ENCODE measurements around the gene TCF7L1.
"Not testable (repeated sequence)": the region's sequence is repeated elsewhere in the genome, so short reads cannot be mapped to it uniquely, and the experiment has no call there.

TCF7L1 gene, protein sequence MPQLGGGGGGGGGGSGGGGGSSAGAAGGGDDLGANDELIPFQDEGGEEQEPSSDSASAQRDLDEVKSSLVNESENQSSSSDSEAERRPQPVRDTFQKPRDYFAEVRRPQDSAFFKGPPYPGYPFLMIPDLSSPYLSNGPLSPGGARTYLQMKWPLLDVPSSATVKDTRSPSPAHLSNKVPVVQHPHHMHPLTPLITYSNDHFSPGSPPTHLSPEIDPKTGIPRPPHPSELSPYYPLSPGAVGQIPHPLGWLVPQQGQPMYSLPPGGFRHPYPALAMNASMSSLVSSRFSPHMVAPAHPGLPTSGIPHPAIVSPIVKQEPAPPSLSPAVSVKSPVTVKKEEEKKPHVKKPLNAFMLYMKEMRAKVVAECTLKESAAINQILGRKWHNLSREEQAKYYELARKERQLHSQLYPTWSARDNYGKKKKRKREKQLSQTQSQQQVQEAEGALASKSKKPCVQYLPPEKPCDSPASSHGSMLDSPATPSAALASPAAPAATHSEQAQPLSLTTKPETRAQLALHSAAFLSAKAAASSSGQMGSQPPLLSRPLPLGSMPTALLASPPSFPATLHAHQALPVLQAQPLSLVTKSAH

DNA sequence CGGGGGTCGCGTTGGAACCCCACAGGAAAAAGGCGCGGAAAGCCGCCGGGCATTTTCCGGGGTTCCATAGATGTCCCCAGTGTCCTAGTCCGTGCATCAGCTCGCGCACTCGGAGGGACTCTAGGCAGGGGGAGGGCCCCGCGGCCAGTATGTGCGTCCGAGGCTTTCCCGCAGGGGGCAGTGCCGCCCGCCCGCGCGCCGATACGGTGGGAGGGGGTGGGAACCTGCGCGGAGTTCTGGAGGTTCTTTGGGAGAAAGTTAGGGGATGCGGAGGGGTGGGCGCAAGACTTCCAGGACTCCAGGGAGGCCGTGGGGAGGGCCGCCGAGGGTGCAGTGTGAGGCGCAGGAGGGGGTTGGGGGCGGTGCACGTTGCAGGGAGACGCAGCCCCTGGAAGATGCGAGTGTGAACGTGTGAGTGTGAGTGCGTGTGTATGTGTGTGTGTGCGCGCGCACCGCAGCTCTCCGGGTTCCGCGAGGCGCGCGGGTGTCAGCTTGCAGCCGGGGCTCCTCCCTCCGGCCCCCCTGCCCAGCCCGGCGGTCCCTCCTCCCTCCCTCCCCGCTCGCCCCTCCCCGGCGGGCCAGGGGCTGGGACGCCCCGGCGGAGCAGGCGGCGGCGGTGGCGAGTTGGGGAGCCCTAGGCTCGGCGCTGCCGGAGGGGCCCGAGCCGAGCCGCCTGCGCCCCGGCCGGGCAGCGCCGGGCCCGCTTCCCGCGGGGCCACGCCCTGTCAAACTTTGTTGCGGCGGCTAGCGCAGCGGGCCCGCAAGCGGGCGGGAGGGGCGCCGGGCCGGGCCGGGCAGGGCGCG is at the start of gene TCF7L1:
TCF7L1 (plus strand) TSS at position 559 of the 804 bp plus-strand sequence. CDS start 293 bp downstream, outside the sequence.
- DNase-seq (ENCODE audit: low read depth in 1 of 2, low spot score in 1 of 2) = no peak

DNA sequence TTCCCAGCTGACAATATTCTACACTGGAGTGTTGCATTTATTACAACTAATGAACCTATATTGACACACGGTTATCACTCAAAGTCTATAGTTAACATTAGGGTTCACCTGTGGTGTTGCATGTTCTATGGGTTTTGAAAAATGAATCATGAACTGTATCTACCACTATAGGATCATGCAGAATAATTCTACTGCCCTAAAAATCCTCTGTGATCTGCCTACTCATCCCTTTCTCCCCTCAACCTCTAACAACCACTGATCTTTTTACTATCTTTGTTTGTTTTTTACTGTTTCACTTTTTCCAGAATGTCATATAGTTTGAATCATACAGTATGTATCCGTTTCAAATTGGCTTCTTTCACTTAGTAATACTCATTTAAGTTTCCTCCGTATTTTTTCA is 47.6 kb upstream of the TCF7L1 start:
- no peak for DNase-seq (ENCODE audit: low read depth in 1 of 2, low spot score in 1 of 2)

DNA sequence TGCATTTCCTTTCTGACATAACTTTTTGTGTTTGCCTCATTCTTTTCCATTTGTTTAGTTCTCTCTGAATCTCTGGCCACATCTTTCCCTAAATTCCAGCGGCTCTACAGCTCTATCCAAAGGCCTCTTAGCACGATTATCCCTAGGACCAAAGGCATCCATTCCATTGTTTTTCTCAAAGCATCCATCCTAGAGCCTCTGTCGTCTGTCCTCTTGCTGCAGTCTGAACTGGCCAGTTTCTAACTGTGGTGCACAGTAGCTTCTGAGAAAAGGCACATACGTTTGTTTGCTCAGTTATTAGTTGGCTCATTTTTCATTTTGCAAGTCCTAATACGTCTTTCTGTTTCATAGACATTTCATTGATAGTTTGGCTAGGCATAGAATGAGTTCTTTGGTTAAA is 45.7 kb upstream of the TCF7L1 start:
- DNase-seq (ENCODE audit: low read depth in 1 of 2, low spot score in 1 of 2) = no peak

DNA sequence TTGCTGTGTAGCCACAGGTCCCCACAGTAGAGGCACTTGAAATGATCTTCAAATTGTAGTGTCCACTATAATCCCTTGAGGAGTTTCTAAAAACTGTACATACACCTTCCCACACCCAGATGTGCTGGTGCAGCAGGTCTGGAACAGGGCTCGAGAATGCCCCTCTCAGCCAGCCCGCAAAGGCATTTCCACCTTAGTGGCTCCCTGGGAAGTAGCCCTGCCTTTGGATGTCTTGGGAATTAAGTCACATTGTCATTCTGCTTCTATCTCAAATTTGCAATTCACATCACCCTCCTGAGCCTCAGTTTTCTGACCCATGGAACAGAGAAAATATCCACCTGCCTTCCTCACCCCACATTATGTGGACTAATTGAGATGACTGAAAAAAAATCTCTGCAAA is 44.3 kb upstream of the TCF7L1 start:
- no peak for DNase-seq (ENCODE audit: low read depth in 1 of 2, low spot score in 1 of 2)

DNA sequence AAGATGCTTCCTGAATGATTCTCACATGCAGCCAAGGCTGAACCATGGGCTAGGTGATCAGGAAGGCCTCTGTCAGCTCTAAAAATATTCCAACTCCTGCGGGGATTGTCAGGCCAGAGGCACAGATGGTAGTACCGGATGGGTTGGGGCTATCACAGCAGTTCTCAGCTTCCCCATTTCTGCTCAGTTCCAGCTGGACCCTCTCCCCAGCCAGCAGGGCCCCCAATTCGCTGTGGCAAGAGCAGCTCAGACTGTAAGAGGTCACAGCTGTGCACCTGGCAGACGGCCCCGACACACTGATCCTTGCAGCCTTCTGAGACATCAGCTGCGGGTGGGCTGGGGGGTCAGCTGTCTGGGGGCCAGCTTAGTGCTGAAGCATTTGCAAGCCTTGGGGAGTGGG is 43.6 kb upstream of the TCF7L1 start:
- no peak for DNase-seq (ENCODE audit: low read depth in 1 of 2, low spot score in 1 of 2)

DNA sequence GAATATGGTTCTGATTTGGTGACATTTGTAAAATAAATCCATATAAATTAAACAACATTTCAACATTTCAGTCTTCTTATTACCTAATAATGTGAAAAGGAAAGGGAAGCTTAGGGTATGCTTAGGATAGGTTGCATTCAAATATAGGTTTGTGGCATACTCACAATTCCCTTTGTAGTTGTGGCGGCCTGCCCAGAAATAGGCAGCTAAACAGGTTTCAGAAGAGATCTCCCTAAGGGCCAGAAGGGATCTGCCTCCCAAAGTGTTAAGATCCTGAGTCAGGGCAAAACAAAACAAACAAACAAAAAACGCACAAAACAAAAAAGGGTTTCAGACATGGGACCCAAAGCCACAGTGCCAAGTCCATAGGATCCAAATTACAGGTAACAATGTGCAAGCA is 41.4 kb upstream of the TCF7L1 start:
- no peak for DNase-seq (ENCODE audit: low read depth in 1 of 2, low spot score in 1 of 2)

DNA sequence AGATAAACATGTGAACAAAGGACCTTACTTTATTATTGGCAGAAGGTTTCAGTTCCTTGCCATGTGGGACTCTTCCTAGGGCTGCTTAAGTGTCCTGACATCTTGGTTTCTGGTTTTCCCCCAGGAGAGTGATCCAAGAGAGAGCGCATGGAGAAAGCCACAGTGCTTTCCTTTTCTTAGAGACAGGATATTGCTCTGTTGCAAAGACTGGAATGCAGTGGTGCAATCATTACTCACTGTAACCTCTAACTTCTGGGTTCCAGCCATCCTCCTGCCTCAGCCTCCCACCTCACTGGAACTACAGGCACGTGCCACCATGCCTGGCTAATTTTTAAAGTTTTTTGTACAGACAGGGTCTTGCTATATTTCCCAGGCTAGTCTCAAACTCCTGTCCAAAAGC is 38.1 kb upstream of the TCF7L1 start:
- no peak for DNase-seq (ENCODE audit: low read depth in 1 of 2, low spot score in 1 of 2)

DNA sequence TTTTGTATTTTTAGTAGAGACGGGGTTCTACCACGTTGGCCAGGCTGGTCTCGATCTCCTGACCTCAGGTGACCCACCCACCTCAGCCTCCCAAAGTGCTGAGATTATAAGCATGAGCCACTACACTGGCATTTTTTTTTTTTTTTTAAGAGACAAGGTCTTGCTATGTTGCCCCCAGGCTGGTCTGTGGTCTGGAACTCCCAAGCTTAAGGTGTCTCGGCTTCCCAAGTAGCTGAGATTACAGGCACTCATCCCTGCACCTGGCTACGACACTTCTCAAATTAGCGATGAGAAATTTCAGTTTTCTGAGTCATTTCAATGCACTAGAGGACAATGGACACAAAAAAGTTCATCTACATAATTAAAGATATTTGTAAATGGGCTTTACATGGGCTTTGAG is 36.6 kb upstream of the TCF7L1 start:
- DNase-seq (ENCODE audit: low read depth in 1 of 2, low spot score in 1 of 2) = no peak

DNA sequence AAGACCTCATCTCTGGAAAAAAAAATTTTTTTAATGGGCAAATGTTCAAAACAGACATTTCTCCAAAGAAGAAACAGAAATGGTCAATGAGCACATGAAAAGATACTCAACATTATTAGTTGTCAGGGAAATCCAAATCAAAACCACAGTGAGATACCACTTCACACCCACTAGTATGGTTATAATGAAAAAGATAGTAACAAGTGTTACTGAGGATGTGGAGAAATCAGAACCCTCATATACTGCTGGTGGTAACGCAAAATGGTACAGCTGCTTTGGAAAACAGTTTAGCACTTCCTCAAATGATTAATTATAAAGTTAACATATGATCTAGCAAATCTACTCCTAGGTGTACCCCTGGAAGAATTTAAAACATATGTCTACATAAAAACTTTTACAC is 29.0 kb upstream of the TCF7L1 start:
- no peak for DNase-seq (ENCODE audit: low read depth in 1 of 2, low spot score in 1 of 2)

DNA sequence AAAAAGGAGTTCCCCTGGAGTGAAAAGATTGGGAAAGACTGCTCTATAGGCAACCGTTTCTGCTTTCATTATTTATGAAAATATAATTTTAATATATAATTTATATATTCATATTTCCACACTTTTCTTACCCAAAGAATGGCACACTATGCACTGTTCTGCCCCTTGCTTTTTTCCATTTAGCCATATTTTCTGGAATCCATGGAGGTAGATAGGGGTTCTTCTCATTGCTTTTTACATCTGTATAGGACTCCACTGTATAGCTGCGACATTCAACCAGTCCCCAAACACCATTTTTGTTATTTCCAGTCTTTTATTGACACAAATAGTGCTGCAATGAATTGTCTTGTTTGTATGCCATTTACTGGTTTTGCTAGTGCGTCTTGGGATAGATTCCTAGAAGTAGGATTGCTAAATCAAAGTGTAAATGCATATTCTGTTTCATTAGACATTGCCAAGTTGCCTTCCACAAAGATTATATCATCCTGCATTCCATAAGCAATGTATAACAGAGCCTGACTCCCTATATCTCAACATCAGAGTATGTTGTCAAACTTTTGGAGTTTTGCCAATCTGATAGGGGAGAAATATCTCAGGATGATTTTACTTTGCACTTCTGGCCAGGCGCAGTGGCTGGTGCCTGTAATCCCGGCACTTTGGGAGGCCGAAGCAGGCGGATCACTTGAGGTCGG is 26.6 kb upstream of the TCF7L1 start:
- no peak for DNase-seq (ENCODE audit: low read depth in 1 of 2, low spot score in 1 of 2)

DNA sequence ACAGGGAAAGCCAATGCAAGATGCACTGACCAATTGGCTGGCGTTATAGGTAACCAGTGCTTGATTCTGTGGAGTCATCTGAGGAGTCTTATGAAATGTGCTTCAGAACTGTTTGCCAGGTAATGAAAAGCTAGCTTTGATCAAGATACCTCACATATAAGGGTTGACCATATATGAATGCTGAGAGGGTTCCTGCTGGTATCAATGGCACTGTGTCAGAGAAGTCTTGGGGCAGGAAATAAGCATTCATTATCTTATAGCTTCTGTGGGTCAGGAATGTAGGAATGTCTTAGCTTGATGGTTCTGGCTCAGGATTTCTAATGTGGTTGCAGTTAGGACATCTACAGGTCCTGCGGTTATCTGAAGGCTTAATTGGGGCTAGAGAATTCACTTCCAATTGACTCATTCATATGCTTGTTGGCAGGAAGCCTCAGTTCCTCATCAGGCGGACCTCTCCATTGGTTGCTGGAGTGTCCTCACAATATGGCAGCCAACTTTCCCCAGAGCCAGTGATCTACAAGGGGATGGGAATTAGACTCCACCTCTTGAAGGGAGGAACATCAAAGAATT is 22.1 kb upstream of the TCF7L1 start:
- no peak for DNase-seq (ENCODE audit: low read depth in 1 of 2, low spot score in 1 of 2)

DNA sequence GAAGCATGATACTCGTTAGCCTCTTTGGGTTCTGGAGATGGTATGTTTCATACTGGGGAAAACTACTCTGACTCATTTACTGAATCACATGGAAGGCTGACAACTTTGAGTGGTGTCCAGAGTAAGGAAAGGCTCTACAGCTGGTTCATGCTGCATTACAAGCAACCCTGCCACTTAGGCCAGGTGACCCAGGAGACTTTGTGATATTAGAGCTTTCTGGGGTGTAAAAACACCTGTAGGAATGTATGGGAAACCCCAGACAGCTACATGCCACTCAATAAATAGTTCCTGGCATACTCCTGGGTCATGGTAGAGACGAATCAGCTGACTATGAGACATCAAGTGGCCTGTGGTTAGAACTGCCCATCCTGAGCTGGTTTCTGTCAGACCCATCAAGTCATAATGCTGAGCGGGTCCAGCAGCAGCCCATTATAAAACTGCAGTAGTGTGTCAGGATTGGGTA is 21.3 kb upstream of the TCF7L1 start:
- no peak for DNase-seq (ENCODE audit: low read depth in 1 of 2, low spot score in 1 of 2)

DNA sequence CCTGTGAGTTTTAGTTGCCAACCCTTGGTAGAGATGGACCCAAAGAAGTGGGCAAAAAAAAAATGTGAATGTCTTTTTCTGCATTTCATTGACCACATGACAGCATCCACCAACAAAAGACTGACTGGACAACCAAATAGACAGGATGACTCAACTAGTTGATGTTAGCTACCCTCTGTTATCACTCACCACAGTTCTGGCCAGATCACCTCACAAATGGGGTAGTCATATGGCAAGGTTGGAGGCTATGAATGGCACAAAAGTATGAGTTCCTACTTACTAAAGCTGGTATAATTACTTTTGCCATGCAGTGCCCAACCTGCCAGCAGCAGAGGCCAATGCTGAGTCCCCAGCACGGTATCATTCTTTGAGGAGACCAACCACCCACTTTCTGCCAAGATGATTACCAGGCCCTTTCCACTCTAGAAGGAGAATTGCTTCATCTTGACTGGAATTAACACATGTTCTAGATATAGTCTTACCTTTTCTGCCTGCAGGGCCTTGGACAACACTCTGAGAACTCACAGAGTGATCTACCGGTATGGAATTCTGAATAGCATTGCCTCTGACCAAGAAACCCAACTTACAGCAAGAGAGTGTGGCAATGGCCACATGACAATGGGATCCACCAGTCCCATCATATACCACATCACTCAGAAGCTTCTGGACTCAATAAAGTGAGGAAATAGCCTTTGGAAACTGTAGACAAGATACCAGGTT is 20.1 kb upstream of the TCF7L1 start:
- no peak for DNase-seq (ENCODE audit: low read depth in 1 of 2, low spot score in 1 of 2)

DNA sequence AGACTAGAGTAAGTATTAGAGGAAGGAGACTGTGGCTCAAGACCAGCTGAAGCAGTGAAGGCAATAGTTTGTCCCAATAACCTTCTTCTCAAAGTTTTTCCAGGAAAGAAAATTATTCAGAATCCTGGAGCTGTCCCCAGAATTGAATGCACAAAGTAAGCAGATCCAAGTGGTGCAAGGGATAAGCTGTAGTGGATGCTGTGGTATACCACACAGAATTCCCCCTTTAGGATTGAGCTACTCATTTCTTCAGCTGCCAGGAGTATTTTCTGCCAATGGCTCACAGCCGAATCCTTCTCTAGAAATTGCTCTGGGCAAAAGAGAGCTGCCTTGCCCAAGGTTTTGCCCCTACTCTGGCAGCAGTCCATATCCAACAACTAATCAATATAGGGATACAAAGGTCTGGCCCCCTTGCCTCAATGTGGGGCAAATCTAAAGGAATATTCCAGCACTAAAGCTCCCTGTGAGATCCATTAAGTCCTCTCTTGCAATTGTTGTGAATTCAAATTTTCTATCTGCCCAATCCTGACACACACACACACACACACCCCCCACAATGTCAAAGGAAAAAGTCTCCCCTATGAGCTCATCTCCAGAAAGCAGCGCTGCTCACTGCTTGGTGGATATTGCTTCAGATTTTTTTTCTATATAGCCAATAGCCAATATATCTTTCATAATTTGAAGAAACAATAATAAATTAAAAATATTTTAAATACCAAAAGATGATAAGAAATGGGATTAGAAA is 18.4 kb upstream of the TCF7L1 start:
- DNase-seq (ENCODE audit: low read depth in 1 of 2, low spot score in 1 of 2) = no peak

DNA sequence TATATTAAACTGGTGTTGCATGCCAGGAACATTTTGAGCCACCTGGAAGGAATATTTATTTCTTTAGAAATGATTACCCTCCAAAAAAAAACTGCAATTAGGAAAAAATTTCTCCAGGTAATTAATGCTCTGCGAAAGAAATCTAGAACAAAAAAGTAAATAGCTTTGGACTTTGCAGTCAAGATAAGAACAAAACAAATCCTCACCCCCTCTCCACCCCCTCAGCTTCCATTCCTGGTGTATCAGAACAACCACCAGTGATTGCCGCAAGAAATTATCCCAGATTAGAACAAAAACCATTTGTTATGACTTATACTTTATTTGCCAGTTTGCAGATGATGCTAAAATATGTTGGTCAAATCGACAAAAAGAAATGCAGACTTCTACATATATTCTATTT is 17.0 kb upstream of the TCF7L1 start:
- DNase-seq (ENCODE audit: low read depth in 1 of 2, low spot score in 1 of 2) = no peak

DNA sequence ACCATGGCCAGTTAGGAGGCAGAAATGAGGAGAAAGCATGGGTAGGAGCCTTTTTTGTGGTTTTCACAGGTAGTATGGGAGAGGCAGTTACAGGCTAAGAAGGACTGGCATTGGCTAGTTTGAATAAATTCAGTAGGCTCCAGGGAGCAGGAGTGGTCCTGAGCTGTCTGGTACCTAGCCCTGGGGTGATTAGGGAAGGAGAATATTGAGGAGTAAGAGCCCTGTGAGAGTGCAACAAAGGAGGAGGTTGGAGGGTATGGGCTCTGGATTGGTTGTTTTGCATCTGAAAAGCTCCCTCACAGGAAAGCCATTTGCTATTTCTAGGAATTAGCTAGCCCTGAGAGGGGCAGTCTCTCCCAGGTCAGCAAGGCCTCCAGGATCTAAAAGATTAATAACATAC is 13.3 kb upstream of the TCF7L1 start:
- DNase-seq (ENCODE audit: low read depth in 1 of 2, low spot score in 1 of 2) = no peak

DNA sequence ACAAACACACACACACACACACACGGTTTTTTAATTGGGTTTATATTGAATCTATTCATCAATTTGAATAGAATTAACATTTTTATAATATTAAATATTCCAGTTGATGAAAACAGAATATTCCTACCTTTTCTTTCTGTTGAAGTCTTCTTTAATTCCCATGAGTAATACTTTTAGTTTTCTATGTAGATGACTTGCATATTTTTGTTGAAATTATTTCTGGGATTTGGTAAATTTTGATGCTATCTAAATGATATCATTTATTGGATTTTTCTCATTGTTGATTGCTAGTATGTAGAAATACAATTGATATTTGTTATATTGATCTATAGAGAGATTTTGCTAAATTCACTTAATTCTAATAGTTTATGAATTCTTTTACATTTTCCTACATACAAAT is 12.8 kb upstream of the TCF7L1 start:
- no peak for DNase-seq (ENCODE audit: low read depth in 1 of 2, low spot score in 1 of 2)

DNA sequence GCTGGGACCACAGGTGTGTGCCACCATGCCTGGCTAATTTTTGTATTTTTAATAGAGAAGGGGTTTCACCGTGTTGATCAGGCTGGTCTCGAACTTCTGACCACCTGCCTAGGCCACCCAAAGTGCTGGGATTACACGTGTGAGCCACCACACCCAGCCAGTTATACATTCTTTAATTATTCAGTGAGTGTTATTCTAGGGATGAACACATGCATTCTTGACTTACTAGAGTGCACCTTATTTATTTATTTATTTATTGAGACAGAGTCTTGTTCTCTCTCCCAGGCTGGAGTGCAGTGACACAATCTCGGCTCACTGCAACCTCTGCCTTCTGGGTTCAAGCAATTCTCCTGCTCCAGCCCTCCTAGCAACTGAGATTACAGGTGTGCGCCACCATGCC is 6.7 kb upstream of the TCF7L1 start:
- not testable (repeated sequence) for DNase-seq (ENCODE audit: low read depth in 1 of 2, low spot score in 1 of 2)

DNA sequence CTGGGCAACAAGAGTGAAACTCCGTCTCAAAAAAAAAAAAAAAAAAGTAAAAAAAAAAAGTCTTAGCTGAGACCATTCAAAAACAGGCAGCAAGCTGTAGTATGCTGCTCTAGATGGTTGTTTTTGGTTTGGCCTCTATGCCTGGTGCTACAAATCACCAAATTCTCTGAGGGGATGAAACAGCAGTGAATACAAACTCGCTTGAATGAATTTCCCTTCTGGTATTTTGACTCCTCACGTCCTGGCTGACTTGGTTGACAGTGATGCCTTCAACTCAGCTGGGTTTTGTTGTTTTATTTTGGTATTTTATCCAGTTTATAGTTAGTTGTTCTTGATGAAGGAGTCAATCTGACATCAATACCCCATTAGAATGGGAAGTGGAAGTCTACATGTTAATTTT is 3.3 kb upstream of the TCF7L1 start:
- no peak for DNase-seq (ENCODE audit: low read depth in 1 of 2, low spot score in 1 of 2)

DNA sequence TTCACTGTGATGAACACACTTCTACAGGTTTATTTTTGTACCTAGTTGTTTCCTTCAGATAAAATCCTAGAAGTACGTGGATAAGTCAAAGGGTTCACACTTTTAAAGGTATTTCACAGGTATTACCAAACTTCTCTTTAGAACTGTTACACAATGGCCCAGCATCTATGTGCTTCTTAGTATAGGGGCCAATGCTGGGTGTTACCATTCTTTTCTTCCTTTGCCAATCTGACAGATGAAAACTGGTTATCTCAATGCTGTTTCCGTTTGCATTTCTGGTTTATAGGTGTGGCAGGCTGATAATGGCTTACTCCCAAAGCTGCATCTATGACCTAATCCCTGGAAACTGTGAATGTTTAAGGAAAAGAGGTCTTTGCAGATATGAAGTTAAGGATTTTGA is 2.8 kb upstream of the TCF7L1 start:
- DNase-seq (ENCODE audit: low read depth in 1 of 2, low spot score in 1 of 2) = no peak
